HEK293 (cell line): Measurements from ENCODE around the gene S100A8.

Experiments used
- CTCF ChIP-seq: fragments of 450-650 bp; formaldehyde crosslinking; IDR thresholded peaks from 2 replicates; pipeline ENCODE4 v1.5.1; 2016; ENCODE audit warnings: missing biosample characterization, missing genetic modification characterization
- INSM2 ChIP-seq: fragments of 450-650 bp; formaldehyde crosslinking; IDR thresholded peaks from 2 replicates; pipeline ENCODE4 v1.5.1; 2016; ENCODE audit warnings: missing biosample characterization, missing genetic modification characterization
- MYNN ChIP-seq: fragments of 450-650 bp; formaldehyde crosslinking; IDR thresholded peaks from 2 replicates; pipeline ENCODE4 v1.5.1; 2016; ENCODE audit warnings: missing biosample characterization, missing genetic modification characterization, borderline replicate concordance
- RBAK ChIP-seq: fragments of 450-650 bp; formaldehyde crosslinking; IDR thresholded peaks from 2 replicates; pipeline ENCODE4 v1.5.1; 2016; ENCODE audit warnings: missing biosample characterization, missing genetic modification characterization
- REST ChIP-seq: fragments of 450-650 bp; formaldehyde crosslinking; IDR thresholded peaks from 2 replicates; pipeline ENCODE4 v1.5.1; 2016; ENCODE audit warnings: missing biosample characterization, missing genetic modification characterization
- SCRT1 ChIP-seq: fragments of 450-650 bp; formaldehyde crosslinking; IDR thresholded peaks from 2 replicates; pipeline ENCODE4 v1.5.1; 2016; ENCODE audit warnings: missing biosample characterization, missing genetic modification characterization, borderline replicate concordance
- TCF7L2 ChIP-seq: IDR thresholded peaks from 2 replicates; pipeline ENCODE4 v1.6.1; 2011; ENCODE audit warnings: low read depth, mild to moderate bottlenecking, inconsistent platforms, low read length, moderate library complexity, borderline replicate concordance
- TSHZ1 ChIP-seq: fragments of 450-650 bp; formaldehyde crosslinking; IDR thresholded peaks from 2 replicates; pipeline ENCODE4 v1.5.1; 2016; ENCODE audit warnings: missing biosample characterization, missing genetic modification characterization, borderline replicate concordance
- ZBTB26 ChIP-seq: fragments of 450-650 bp; formaldehyde crosslinking; optimal IDR thresholded peaks from 2 replicates; pipeline ENCODE3; 2016; ENCODE audit warnings: missing biosample characterization, mild to moderate bottlenecking, missing genetic modification characterization
- ZNF2 ChIP-seq: fragments of 450-650 bp; formaldehyde crosslinking; IDR thresholded peaks from 2 replicates; pipeline ENCODE4 v1.5.1; 2016; ENCODE audit warnings: missing biosample characterization, missing genetic modification characterization
- ZNF274 ChIP-seq, 2 experiments: fragments of 200-500 bp in 1 of 2; fragments of 450-650 bp in 1 of 2; sonication (Bioruptor generic) in 1 of 2; formaldehyde crosslinking in 1 of 2; IDR thresholded peaks; 2 replicates each; pipeline versions ENCODE4 v1.5.1 to v1.6.1; 2014 to 2016; ENCODE audit warnings: borderline replicate concordance in 1 of 2, inconsistent platforms in 1 of 2, low read length in 1 of 2, missing biosample characterization in 1 of 2, missing genetic modification characterization in 1 of 2
- ZNF510 ChIP-seq: fragments of 450-650 bp; formaldehyde crosslinking; IDR thresholded peaks from 2 replicates; pipeline ENCODE4 v1.5.1; 2018; ENCODE audit warnings: mild to moderate bottlenecking, missing genetic modification characterization, missing biosample characterization; ENCODE audit not compliant: insufficient replicate concordance

GRCh38 chr1:153380711-153381110 is 10.2 kb downstream of the S100A8 start:
- TF ChIP-seq ZNF2 (tag by site-specific recombination) (no peak), SCRT1 (tag by site-specific recombination) (no peak), ZNF274 (IDR thresholded peaks at IDR 0.05; ENCODE audit: low read length) (no peak), ZNF274 (tag by site-specific recombination; IDR thresholded peaks at IDR 0.05; ENCODE audit: borderline replicate concordance) (no peak), CTCF (tag by site-specific recombination) (no peak), ZBTB26 (tag by site-specific recombination) (no peak), MYNN (no peak), INSM2 (tag by site-specific recombination) (no peak), ZNF510 (tag by site-specific recombination) (no peak), TCF7L2 (no peak), RBAK (tag by site-specific recombination) (no peak), REST (tag by site-specific recombination) (no peak), TSHZ1 (tag by site-specific recombination) (no peak)
